Measurements from ENCODE around the gene PVR. TPM values are rescaled to one million over a fixed set of nuclear protein-coding genes. Genes with fewer than 3 reads are reported as not detected.

PVR gene
- total and polyA plus RNA-seq, 4 donors: 11.4 to 49.0 (median 32.1) TPM

DNA sequence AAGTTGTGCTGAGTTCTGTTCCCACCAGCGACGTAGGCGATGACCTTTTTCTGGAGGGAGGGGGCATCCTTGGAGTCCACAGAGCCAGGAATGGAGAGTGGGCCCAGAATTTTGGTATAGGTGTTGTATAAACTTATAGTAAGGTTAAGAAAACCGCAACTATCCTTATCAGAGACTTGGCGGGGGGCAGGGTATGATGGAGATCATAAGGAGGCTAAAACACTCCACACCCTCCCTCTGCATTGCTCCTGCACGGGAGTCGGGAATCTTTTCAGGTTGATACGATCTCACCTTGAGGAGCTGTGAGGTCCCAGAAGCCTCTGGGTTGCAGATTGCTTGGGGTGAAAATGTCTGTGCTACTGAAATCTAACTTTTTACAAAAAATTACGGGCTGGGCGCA lies 21.3 kb downstream of the PVR start:
- WGBS: 93% methylated on average over 10 of the region's 10 CpGs
- Histone ChIP-seq H3K4me3 (ENCODE audit: low read depth in 1 of 3, low read length in 3 of 3) (no peak overlapping the region), H3K27ac (ENCODE audit: low read depth in 1 of 2, low read length in 2 of 2) (no peak overlapping the region), H3K27me3 (ENCODE audit: control insufficient read depth in 4 of 4, insufficient read depth in 4 of 4, low read length in 3 of 4) (no peaks in the 10 kb centered on the region), H3K4me1 (ENCODE audit: control insufficient read depth in 4 of 4, insufficient read depth in 4 of 4, low read length in 3 of 4) (peaks cover 0 to 2% (median 0%) of the 10 kb centered on the region in 4 donors), H3K9me3 (ENCODE audit: control insufficient read depth in 4 of 4, low read length in 3 of 4) (no peaks in the 10 kb centered on the region), H3K9ac (ENCODE audit: low read depth in 1 of 2, low read length in 2 of 2) (no peak overlapping the region), H3K36me3 (ENCODE audit: control insufficient read depth in 4 of 4, insufficient read depth in 3 of 4, low read depth in 1 of 4, low read length in 3 of 4) (peaks cover 0 to 30% (median 19%) of the 10 kb centered on the region in 4 donors)
- no peak for DNase-seq (ENCODE audit: low spot score)
- TF ChIP-seq RXRA (IDR thresholded peaks at IDR 0.05) (no peak), REST (IDR thresholded peaks at IDR 0.05) (no peak), YY1 (IDR thresholded peaks at IDR 0.05) (no peak), GABPA (IDR thresholded peaks at IDR 0.05 in 1 of 2, conservative IDR thresholded peaks at IDR 0.05 in 1 of 2) (no peak), SP1 (IDR thresholded peaks at IDR 0.05) (no peak), FOXA1 (IDR thresholded peaks at IDR 0.05) (no peak), HNF4A (conservative IDR thresholded peaks at IDR 0.05) (no peak), FOXA2 (IDR thresholded peaks at IDR 0.05) (no peak), NR2F2 (IDR thresholded peaks at IDR 0.05) (no peak), RAD21 (IDR thresholded peaks at IDR 0.05) (no peak), TAF1 (conservative IDR thresholded peaks at IDR 0.05) (no peak), JUND (IDR thresholded peaks at IDR 0.05) (no peak), HNF4G (IDR thresholded peaks at IDR 0.05) (no peak), EGR1 (IDR thresholded peaks at IDR 0.05; ENCODE audit: low read depth in 2 of 2) (no peak)
- TF ChIP-seq, protein P1, sequence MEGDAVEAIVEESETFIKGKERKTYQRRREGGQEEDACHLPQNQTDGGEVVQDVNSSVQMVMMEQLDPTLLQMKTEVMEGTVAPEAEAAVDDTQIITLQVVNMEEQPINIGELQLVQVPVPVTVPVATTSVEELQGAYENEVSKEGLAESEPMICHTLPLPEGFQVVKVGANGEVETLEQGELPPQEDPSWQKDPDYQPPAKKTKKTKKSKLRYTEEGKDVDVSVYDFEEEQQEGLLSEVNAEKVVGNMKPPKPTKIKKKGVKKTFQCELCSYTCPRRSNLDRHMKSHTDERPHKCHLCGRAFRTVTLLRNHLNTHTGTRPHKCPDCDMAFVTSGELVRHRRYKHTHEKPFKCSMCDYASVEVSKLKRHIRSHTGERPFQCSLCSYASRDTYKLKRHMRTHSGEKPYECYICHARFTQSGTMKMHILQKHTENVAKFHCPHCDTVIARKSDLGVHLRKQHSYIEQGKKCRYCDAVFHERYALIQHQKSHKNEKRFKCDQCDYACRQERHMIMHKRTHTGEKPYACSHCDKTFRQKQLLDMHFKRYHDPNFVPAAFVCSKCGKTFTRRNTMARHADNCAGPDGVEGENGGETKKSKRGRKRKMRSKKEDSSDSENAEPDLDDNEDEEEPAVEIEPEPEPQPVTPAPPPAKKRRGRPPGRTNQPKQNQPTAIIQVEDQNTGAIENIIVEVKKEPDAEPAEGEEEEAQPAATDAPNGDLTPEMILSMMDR (IDR thresholded peaks at IDR 0.05; ENCODE audit: low read depth, low read length, missing input control): no peak
- TF ChIP-seq, protein P2, sequence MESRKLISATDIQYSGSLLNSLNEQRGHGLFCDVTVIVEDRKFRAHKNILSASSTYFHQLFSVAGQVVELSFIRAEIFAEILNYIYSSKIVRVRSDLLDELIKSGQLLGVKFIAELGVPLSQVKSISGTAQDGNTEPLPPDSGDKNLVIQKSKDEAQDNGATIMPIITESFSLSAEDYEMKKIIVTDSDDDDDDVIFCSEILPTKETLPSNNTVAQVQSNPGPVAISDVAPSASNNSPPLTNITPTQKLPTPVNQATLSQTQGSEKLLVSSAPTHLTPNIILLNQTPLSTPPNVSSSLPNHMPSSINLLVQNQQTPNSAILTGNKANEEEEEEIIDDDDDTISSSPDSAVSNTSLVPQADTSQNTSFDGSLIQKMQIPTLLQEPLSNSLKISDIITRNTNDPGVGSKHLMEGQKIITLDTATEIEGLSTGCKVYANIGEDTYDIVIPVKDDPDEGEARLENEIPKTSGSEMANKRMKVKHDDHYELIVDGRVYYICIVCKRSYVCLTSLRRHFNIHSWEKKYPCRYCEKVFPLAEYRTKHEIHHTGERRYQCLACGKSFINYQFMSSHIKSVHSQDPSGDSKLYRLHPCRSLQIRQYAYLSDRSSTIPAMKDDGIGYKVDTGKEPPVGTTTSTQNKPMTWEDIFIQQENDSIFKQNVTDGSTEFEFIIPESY (IDR thresholded peaks at IDR 0.05): no peak
- TF ChIP-seq, protein P3, sequence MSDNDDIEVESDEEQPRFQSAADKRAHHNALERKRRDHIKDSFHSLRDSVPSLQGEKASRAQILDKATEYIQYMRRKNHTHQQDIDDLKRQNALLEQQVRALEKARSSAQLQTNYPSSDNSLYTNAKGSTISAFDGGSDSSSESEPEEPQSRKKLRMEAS (IDR thresholded peaks at IDR 0.05): no peak
- TF ChIP-seq, protein P4, sequence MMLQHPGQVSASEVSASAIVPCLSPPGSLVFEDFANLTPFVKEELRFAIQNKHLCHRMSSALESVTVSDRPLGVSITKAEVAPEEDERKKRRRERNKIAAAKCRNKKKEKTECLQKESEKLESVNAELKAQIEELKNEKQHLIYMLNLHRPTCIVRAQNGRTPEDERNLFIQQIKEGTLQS (IDR thresholded peaks at IDR 0.05): no peak

Data from liver (tissue), 9 donors.